ENCODE results near the gene LGALS1. TPM values are rescaled to one million over a fixed set of nuclear protein-coding genes. Genes with fewer than 3 reads are reported as not detected.

LGALS1 gene
- total and polyA plus RNA-seq, 4 donors: 1,050 to 3,139 (median 1,511) TPM

DNA sequence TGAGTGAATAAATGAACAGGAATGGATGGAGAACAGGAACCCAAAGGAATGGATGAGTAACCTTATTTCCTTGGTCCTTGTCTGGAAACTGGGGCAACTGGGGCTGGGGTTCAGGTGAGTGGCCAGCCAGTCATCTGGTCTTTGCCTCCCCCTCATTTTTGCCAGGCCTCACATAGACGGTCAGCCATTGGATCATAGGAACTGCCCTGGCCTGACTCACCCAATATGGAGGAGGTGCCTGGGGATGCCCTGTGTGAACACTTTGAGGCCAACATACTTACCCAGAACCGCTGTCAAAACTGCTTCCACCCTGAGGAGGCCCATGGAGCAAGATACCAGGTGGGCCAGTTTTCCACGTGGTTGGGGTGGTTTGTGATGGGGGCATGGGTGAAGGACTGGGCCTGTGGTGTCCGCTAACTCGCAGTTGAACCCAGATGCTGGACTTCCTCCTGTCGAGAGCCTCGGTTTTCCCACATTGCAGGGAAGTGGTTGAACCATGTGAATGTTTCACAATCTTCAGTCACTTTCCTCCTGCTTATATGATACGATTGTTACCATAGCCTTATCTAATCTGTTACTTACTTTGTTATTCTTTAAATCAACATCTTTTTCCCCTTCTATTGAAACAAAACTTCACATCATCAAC lies 25.8 kb downstream of the LGALS1 start:
- no peaks in the 10 kb centered on the region for H3K36me3 ChIP-seq (ENCODE audit: control insufficient read depth in 1 of 2, insufficient read depth in 2 of 2, low read length in 1 of 2)
- H3K4me3 ChIP-seq (ENCODE audit: low read length in 2 of 2): no peak overlapping the region
- WGBS, 2 donors: 69 to 70% methylated on average over 8 of the region's 8 CpGs
- intact Hi-C loops (cut with DNase I): no loop called here
- no peaks in the 10 kb centered on the region for H3K9me3 ChIP-seq (ENCODE audit: control insufficient read depth, low read length)
- ATAC-seq (ENCODE audit: low FRiP score): no peak
- no peak for DNase-seq
- H3K4me1 ChIP-seq (ENCODE audit: control insufficient read depth in 1 of 2, insufficient read depth in 2 of 2, low read length in 2 of 2): no peaks in the 10 kb centered on the region
- no peaks in the 10 kb centered on the region for H3K27me3 ChIP-seq (ENCODE audit: control insufficient read depth in 1 of 2, insufficient read depth in 2 of 2, low read length in 1 of 2)
- no peak overlapping the region for H3K27ac ChIP-seq (ENCODE audit: low read depth in 1 of 2, low read length in 2 of 2)

DNA sequence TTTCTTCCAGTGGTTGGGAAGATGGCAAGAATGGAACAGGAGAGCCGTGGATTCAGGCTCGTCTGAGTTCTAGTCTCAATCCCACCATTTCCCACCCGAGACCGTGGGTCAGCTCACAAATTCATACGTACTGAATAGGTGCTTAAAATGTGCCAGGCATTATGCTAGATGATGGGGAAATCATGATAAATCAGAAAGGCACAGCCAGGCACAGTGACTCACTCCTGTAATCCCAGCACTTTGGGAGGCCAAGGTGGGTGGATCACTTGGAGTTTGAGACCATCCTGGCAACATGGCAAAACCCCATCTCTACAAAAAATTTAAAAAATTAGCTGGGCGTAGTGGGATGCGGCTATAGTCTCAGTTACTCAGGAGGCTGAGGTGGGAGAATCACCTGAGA lies 28.5 kb downstream of the LGALS1 start:
- Histone ChIP-seq H3K9me3 (ENCODE audit: control insufficient read depth, low read length) (no peaks in the 10 kb centered on the region), H3K36me3 (ENCODE audit: control insufficient read depth in 1 of 2, insufficient read depth in 2 of 2, low read length in 1 of 2) (no peaks in the 10 kb centered on the region), H3K4me1 (ENCODE audit: control insufficient read depth in 1 of 2, insufficient read depth in 2 of 2, low read length in 2 of 2) (no peaks in the 10 kb centered on the region), H3K27me3 (ENCODE audit: control insufficient read depth in 1 of 2, insufficient read depth in 2 of 2, low read length in 1 of 2) (no peaks in the 10 kb centered on the region), H3K4me3 (ENCODE audit: low read length in 2 of 2) (no peak overlapping the region), H3K27ac (ENCODE audit: low read depth in 1 of 2, low read length in 2 of 2) (no peak overlapping the region)
- ATAC-seq (ENCODE audit: low FRiP score) (no peak), DNase-seq (no peak)
- intact Hi-C loops (cut with DNase I): no loop called here
- 81% methylated on average over 7 of the region's 7 CpGs for WGBS, 2 donors

DNA sequence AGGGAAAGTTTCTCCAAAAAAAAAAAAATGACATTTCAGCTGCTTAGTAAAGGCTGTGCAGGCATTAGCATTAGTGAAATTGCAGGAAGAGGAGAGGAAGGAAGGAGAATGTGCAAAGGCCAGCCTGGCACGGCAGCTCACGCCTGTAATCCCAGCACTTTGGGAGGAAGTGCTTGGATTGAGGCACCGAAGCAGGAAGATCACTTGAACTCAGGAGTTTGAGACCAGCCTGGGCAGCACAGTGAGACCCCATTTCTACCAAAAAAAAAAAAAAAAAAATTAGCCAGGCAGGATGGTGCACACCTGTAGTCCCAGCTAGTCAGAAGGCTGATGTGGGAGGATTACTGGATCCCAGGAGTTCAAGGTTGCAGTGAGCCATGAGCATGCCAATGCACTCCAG lies 29.2 kb downstream of the LGALS1 start:
- 85 to 97% methylated on average over 3 of the region's 3 CpGs for WGBS, 2 donors
- Histone ChIP-seq H3K9me3 (ENCODE audit: control insufficient read depth, low read length) (no peaks in the 10 kb centered on the region), H3K4me1 (ENCODE audit: control insufficient read depth in 1 of 2, insufficient read depth in 2 of 2, low read length in 2 of 2) (no peaks in the 10 kb centered on the region), H3K36me3 (ENCODE audit: control insufficient read depth in 1 of 2, insufficient read depth in 2 of 2, low read length in 1 of 2) (no peaks in the 10 kb centered on the region), H3K4me3 (ENCODE audit: low read length in 2 of 2) (no peak overlapping the region), H3K27me3 (ENCODE audit: control insufficient read depth in 1 of 2, insufficient read depth in 2 of 2, low read length in 1 of 2) (no peaks in the 10 kb centered on the region), H3K27ac (ENCODE audit: low read depth in 1 of 2, low read length in 2 of 2) (no peak overlapping the region)
- DNase-seq (no peak), ATAC-seq (ENCODE audit: low FRiP score) (no peak)
- intact Hi-C loops (cut with DNase I): no loop called here

DNA sequence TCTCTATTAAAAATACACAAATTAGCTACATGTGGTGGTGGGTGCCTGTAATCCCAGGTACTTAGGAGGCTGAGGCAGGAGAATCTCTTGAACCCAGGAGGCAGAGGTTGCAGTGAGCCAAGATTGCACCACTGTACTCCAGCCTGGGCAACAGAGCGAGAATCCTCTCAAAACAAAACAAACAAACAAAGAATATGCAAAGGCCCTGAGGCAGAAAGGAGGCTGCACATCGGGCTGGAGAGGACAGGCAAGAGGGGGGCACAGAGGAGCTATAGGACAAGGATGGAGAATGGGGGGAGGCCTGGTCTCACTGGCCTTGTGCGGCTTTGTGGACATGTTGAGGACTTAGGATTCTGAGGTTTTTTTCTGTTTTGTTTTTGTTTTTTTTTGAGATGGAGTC lies 29.8 kb downstream of the LGALS1 start:
- no peak for DNase-seq
- WGBS, 2 donors: 98 to 100% methylated on average over 3 of the region's 3 CpGs
- intact Hi-C loops (cut with DNase I): no loop called here

DNA sequence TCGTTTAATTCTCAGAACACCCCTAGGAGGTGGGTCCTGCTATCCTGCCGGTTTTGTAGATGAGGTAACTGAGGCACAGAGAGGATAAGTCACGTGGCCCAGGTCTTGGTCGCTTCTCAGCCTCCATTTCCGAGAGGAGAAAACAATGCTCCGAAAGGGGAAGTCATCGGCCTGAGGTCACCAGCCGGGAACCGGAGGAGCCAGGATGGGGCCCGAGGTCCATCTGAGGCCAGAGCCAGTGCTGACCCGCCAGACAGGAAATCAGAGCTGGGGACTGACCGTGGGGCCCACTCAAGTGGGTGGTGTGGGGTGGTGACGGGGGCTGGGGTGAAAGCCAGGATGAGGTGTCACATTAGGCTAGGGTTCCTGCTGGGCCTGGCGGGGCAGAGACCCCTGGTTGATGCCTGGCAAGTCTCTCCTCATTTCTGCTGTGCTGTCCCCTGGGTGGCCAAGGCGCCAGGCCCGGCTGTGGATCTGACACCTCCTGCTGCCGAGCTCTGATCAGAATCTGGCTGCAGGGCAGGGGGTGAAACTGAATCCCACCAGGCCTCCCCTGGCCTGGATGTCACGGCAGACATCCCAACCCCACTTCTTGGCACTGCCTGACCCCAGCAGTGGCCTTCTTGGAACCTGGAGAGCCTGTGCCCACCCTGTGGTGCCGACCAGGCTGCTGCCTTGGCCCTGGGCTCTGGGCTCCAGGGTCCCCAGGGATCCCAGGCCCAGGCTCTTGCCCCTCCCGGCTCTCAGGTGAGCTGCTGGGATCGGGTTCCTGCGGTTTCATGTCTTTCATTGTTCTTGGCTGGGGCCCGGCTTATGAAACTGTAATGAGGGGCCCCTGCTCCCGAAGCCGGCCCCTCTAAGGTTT lies 33.4 kb downstream of the LGALS1 start:
- 92 to 94% methylated on average over 24 to 25 of the region's 25 CpGs for WGBS, 2 donors
- no peaks in the 10 kb centered on the region for H3K9me3 ChIP-seq (ENCODE audit: control insufficient read depth, low read length)
- H3K4me3 ChIP-seq (ENCODE audit: low read length in 2 of 2): no peak overlapping the region
- H3K27ac ChIP-seq (ENCODE audit: low read depth in 1 of 2, low read length in 2 of 2): no peak overlapping the region
- intact Hi-C loops (cut with DNase I): no loop called here
- no peaks in the 10 kb centered on the region for H3K27me3 ChIP-seq (ENCODE audit: control insufficient read depth in 1 of 2, insufficient read depth in 2 of 2, low read length in 1 of 2)
- H3K36me3 ChIP-seq (ENCODE audit: control insufficient read depth in 1 of 2, insufficient read depth in 2 of 2, low read length in 1 of 2): no peaks in the 10 kb centered on the region
- no peaks in the 10 kb centered on the region for H3K4me1 ChIP-seq (ENCODE audit: control insufficient read depth in 1 of 2, insufficient read depth in 2 of 2, low read length in 2 of 2)
- ATAC-seq (ENCODE audit: low FRiP score) (no peak), DNase-seq (peak in 1 of 2 donors; percentile 77)

More for the DNA sequence above, 29.8 kb downstream of the LGALS1 start:
- ATAC-seq (ENCODE audit: low FRiP score): no peak
- H3K27me3 ChIP-seq (ENCODE audit: control insufficient read depth in 1 of 2, insufficient read depth in 2 of 2, low read length in 1 of 2): no peaks in the 10 kb centered on the region
- no peaks in the 10 kb centered on the region for H3K4me1 ChIP-seq (ENCODE audit: control insufficient read depth in 1 of 2, insufficient read depth in 2 of 2, low read length in 2 of 2)
- H3K9me3 ChIP-seq (ENCODE audit: control insufficient read depth, low read length): no peaks in the 10 kb centered on the region
- H3K36me3 ChIP-seq (ENCODE audit: control insufficient read depth in 1 of 2, insufficient read depth in 2 of 2, low read length in 1 of 2): no peaks in the 10 kb centered on the region
- H3K27ac ChIP-seq (ENCODE audit: low read depth in 1 of 2, low read length in 2 of 2): no peak overlapping the region
- no peak overlapping the region for H3K4me3 ChIP-seq (ENCODE audit: low read length in 2 of 2)

DNA sequence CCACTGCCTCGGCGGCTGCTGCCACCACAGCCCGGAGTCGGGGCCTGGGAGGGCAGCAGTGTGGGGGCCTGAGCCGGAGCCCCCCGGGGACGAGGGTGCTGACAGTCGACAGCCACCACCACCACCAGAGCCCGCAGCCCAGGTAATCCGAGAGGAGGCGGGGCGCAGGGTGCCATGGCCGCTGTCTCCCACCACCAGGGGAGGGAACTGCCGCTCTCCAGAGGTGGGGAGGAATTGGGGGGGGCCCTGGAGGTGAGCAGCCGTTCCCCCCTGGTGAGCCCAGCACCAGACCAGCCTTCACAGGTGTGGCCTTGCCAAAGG lies 34.0 kb downstream of the LGALS1 start:
- intact Hi-C loops (cut with DNase I): no loop called here
- 96% methylated on average over 15 of the region's 15 CpGs for WGBS, 2 donors
- H3K4me3 ChIP-seq (ENCODE audit: low read length in 2 of 2): no peak overlapping the region
- no peak for DNase-seq
- no peaks in the 10 kb centered on the region for H3K27me3 ChIP-seq (ENCODE audit: control insufficient read depth in 1 of 2, insufficient read depth in 2 of 2, low read length in 1 of 2)
- H3K36me3 ChIP-seq (ENCODE audit: control insufficient read depth in 1 of 2, insufficient read depth in 2 of 2, low read length in 1 of 2): no peaks in the 10 kb centered on the region
- H3K27ac ChIP-seq (ENCODE audit: low read depth in 1 of 2, low read length in 2 of 2): no peak overlapping the region
- no peak for ATAC-seq (ENCODE audit: low FRiP score)
- no peaks in the 10 kb centered on the region for H3K4me1 ChIP-seq (ENCODE audit: control insufficient read depth in 1 of 2, insufficient read depth in 2 of 2, low read length in 2 of 2)
- no peaks in the 10 kb centered on the region for H3K9me3 ChIP-seq (ENCODE audit: control insufficient read depth, low read length)

DNA sequence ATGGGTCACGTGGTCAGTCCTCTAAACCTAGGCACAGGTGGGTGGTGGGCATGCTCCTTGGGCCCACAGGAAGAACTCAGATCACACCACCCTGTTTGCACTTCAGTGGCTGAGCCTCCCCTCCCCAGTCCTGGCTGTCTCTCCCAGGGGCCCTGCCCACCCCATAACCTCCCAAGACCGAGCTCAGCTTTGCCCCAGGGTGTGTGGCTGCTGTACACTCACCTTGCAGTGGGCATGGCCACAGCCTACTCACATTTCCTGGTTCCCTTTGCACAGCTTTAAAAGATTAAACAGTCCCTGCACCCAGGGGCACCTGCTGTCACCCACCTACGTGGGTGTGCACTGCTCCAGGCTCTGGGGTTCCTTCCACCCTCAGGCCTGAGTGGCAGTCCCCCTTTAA lies 35.2 kb downstream of the LGALS1 start:
- Histone ChIP-seq H3K4me3 (ENCODE audit: low read length in 2 of 2) (no peak overlapping the region), H3K27ac (ENCODE audit: low read depth in 1 of 2, low read length in 2 of 2) (no peak overlapping the region), H3K4me1 (ENCODE audit: control insufficient read depth in 1 of 2, insufficient read depth in 2 of 2, low read length in 2 of 2) (no peaks in the 10 kb centered on the region), H3K36me3 (ENCODE audit: control insufficient read depth in 1 of 2, insufficient read depth in 2 of 2, low read length in 1 of 2) (no peaks in the 10 kb centered on the region), H3K9me3 (ENCODE audit: control insufficient read depth, low read length) (no peaks in the 10 kb centered on the region), H3K27me3 (ENCODE audit: control insufficient read depth in 1 of 2, insufficient read depth in 2 of 2, low read length in 1 of 2) (no peaks in the 10 kb centered on the region)
- DNase-seq: no peak
- WGBS, 2 donors: 94% methylated on average over 3 of the region's 3 CpGs
- intact Hi-C loops (cut with DNase I): no loop called here
- ATAC-seq (ENCODE audit: low FRiP score): no peak

DNA sequence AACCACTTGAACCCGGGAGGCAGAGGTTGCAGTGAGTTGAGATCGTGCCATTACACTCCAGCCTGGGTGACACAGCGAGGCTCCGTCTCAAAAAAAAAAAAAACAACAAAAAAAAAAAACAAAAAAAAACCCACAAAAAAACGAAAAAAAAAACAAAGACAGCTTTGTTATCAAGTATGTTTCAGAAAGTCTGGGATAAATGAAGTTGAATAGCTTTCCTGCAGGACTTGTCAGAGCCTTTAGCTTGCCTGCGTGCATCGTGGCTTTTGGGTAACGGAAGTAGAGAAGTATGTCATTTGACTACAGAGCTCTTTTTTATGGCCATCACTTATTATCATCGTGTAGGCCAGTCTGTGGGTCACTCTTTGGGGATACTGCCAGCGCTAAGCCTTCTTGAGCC lies 36.1 kb downstream of the LGALS1 start:
- Histone ChIP-seq H3K36me3 (ENCODE audit: control insufficient read depth in 1 of 2, insufficient read depth in 2 of 2, low read length in 1 of 2) (no peaks in the 10 kb centered on the region), H3K4me3 (ENCODE audit: low read length in 2 of 2) (no peak overlapping the region), H3K9me3 (ENCODE audit: control insufficient read depth, low read length) (no peaks in the 10 kb centered on the region), H3K4me1 (ENCODE audit: control insufficient read depth in 1 of 2, insufficient read depth in 2 of 2, low read length in 2 of 2) (no peaks in the 10 kb centered on the region), H3K27ac (ENCODE audit: low read depth in 1 of 2, low read length in 2 of 2) (no peak overlapping the region), H3K27me3 (ENCODE audit: control insufficient read depth in 1 of 2, insufficient read depth in 2 of 2, low read length in 1 of 2) (no peaks in the 10 kb centered on the region)
- intact Hi-C loops (cut with DNase I): no loop called here
- WGBS, 2 donors: 89 to 92% methylated on average over 10 of the region's 10 CpGs
- DNase-seq: no peak
- ATAC-seq (ENCODE audit: low FRiP score): no peak

DNA sequence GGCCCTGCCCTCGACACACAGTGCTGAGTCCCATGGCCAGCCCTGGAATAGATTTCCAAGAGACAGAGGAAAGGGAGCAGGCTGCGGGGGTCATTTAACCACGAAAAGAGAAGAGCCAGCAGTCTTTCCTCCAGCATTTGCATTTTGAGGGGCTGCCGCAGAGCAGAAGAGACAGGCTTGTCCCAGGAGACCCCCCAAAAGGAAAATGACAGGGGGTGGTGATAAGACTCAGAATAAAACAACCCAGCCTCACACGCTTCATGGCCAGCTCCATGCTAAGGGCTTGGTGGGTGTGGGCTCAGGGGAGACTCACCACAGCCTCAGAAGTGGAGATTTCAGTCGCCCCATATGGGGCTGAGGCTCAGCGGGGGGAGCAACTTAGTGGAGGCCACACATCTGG lies 38.3 kb downstream of the LGALS1 start:
- DNase-seq: no peak
- H3K4me1 ChIP-seq (ENCODE audit: control insufficient read depth in 1 of 2, insufficient read depth in 2 of 2, low read length in 2 of 2): no peaks in the 10 kb centered on the region
- 96 to 97% methylated on average over 7 of the region's 7 CpGs for WGBS, 2 donors
- H3K27me3 ChIP-seq (ENCODE audit: control insufficient read depth in 1 of 2, insufficient read depth in 2 of 2, low read length in 1 of 2): no peaks in the 10 kb centered on the region
- ATAC-seq (ENCODE audit: low FRiP score): no peak
- no peaks in the 10 kb centered on the region for H3K36me3 ChIP-seq (ENCODE audit: control insufficient read depth in 1 of 2, insufficient read depth in 2 of 2, low read length in 1 of 2)
- no peak overlapping the region for H3K27ac ChIP-seq (ENCODE audit: low read depth in 1 of 2, low read length in 2 of 2)
- intact Hi-C loops (cut with DNase I): no loop called here
- no peak overlapping the region for H3K4me3 ChIP-seq (ENCODE audit: low read length in 2 of 2)
- H3K9me3 ChIP-seq (ENCODE audit: control insufficient read depth, low read length): no peaks in the 10 kb centered on the region
